ENCODE results near the gene WNT3A.

WNT3A gene

GRCh38 chr1:228101994-228102790 is 95.4 kb downstream of the WNT3A start (continued):
- TF ChIP-seq KLF7 (tag by site-specific recombination; IDR thresholded peaks at IDR 0.05; ENCODE audit: borderline replicate concordance) = peak; percentile 96
- TF ChIP-seq ZNF202 (tag by site-specific recombination; IDR thresholded peaks at IDR 0.05; ENCODE audit: borderline replicate concordance) = no peak
- TF ChIP-seq, protein P1, sequence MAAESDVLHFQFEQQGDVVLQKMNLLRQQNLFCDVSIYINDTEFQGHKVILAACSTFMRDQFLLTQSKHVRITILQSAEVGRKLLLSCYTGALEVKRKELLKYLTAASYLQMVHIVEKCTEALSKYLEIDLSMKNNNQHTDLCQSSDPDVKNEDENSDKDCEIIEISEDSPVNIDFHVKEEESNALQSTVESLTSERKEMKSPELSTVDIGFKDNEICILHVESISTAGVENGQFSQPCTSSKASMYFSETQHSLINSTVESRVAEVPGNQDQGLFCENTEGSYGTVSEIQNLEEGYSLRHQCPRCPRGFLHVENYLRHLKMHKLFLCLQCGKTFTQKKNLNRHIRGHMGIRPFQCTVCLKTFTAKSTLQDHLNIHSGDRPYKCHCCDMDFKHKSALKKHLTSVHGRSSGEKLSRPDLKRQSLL (tag by site-specific recombination; IDR thresholded peaks at IDR 0.05) = no peak
- peak; percentile 78; the same call in 1 of the 2 replicates for TF ChIP-seq GLIS1 (tag by site-specific recombination; IDR thresholded peaks at IDR 0.05)
- TF ChIP-seq ZNF274 (IDR thresholded peaks at IDR 0.05; ENCODE audit: low read length) = no peak
- TF ChIP-seq ZNF274 (tag by site-specific recombination; IDR thresholded peaks at IDR 0.05; ENCODE audit: borderline replicate concordance) = no peak
- TF ChIP-seq ZFP3 (tag by site-specific recombination; IDR thresholded peaks at IDR 0.05; ENCODE audit: low read depth) = no peak
- TF ChIP-seq ZBTB10 (tag by site-specific recombination; IDR thresholded peaks at IDR 0.05) = peak; percentile 78
- TF ChIP-seq ZNF280D (tag by site-specific recombination; IDR thresholded peaks at IDR 0.05) = no peak
- TF ChIP-seq ZNF561 (tag by site-specific recombination; IDR thresholded peaks at IDR 0.05; ENCODE audit: borderline replicate concordance) = no peak
- TF ChIP-seq ZNF513 (tag by site-specific recombination; IDR thresholded peaks at IDR 0.05) = no peak
- TF ChIP-seq, protein P2, sequence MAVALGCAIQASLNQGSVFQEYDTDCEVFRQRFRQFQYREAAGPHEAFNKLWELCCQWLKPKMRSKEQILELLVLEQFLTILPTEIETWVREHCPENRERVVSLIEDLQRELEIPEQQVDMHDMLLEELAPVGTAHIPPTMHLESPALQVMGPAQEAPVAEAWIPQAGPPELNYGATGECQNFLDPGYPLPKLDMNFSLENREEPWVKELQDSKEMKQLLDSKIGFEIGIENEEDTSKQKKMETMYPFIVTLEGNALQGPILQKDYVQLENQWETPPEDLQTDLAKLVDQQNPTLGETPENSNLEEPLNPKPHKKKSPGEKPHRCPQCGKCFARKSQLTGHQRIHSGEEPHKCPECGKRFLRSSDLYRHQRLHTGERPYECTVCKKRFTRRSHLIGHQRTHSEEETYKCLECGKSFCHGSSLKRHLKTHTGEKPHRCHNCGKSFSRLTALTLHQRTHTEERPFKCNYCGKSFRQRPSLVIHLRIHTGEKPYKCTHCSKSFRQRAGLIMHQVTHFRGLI (tag by site-specific recombination; IDR thresholded peaks at IDR 0.05) = no peak; the same call in none of the 2 replicates
- TF ChIP-seq ZNF302 (tag by site-specific recombination; IDR thresholded peaks at IDR 0.05; ENCODE audit: low read depth) = no peak
- no peak for TF ChIP-seq GLI2 (tag by site-specific recombination; IDR thresholded peaks at IDR 0.05; ENCODE audit: borderline replicate concordance, low read depth)
- TF ChIP-seq ZNF791 (tag by site-specific recombination; IDR thresholded peaks at IDR 0.05) = no peak
- peak; percentile 56; the same call in 1 of the 2 replicates for TF ChIP-seq BCL11A (tag by site-specific recombination; IDR thresholded peaks at IDR 0.05; ENCODE audit: low read depth)
- no peak for TF ChIP-seq ZBTB49 (tag by site-specific recombination; IDR thresholded peaks at IDR 0.05; ENCODE audit: low read depth)
- TF ChIP-seq ZNF341 (tag by site-specific recombination; IDR thresholded peaks at IDR 0.05; ENCODE audit: low read depth) = no peak; the same call in 1 of the 2 replicates
- no peak for TF ChIP-seq ZNF223 (tag by site-specific recombination; IDR thresholded peaks at IDR 0.05)
- TF ChIP-seq MYNN (tag by site-specific recombination; IDR thresholded peaks at IDR 0.05; ENCODE audit: borderline replicate concordance) = peak; percentile 10; the same call in 1 of the 2 replicates
- no peak for TF ChIP-seq OVOL3 (tag by site-specific recombination; IDR thresholded peaks at IDR 0.05)
- no peak for TF ChIP-seq ZNF704 (tag by site-specific recombination; IDR thresholded peaks at IDR 0.05)
- peak; percentile 53; the same call in 1 of the 2 replicates for TF ChIP-seq ZNF394 (tag by site-specific recombination; IDR thresholded peaks at IDR 0.05; ENCODE audit: borderline replicate concordance)
- TF ChIP-seq KLF1 (tag by site-specific recombination; IDR thresholded peaks at IDR 0.05) = peak; percentile 99
- no peak for TF ChIP-seq IKZF3 (tag by site-specific recombination; IDR thresholded peaks at IDR 0.05)
